ENCODE data around the gene SND1.

DNA sequence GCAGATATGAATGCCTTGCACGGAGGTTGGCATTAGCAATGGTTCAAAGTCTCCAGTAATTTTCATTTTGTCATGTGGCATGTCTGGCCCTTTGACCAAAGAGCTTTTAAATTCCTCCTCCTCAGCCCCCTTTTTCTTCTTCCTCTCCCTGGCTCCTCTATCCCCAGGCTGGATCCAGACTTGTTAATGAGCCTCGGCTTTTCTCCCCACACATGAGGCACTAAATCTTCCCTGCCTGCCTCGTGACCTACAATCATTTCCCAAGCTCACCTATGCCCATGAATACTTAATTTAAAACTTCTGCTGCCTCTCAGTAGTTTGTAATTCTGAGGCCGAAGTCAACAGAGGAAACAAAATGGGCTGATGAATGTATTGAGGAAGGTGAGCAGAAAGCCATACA is 402.5 kb downstream of the SND1 start:
- TF ChIP-seq, protein P1, sequence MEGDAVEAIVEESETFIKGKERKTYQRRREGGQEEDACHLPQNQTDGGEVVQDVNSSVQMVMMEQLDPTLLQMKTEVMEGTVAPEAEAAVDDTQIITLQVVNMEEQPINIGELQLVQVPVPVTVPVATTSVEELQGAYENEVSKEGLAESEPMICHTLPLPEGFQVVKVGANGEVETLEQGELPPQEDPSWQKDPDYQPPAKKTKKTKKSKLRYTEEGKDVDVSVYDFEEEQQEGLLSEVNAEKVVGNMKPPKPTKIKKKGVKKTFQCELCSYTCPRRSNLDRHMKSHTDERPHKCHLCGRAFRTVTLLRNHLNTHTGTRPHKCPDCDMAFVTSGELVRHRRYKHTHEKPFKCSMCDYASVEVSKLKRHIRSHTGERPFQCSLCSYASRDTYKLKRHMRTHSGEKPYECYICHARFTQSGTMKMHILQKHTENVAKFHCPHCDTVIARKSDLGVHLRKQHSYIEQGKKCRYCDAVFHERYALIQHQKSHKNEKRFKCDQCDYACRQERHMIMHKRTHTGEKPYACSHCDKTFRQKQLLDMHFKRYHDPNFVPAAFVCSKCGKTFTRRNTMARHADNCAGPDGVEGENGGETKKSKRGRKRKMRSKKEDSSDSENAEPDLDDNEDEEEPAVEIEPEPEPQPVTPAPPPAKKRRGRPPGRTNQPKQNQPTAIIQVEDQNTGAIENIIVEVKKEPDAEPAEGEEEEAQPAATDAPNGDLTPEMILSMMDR (IDR thresholded peaks at IDR 0.05): no peak
- no peak for TF ChIP-seq POLR2A (IDR thresholded peaks at IDR 0.05)
